ENCODE measurements around the gene JAZF1. TPM values are rescaled to one million over a fixed set of nuclear protein-coding genes. Genes with fewer than 3 reads are reported as not detected.

Gene JAZF1
- total and polyA plus RNA-seq, 4 donors: 5.2 to 16.5 (median 10.7) TPM

- WGBS, 2 donors: 69 to 91% methylated on average over 5 of the region's 5 CpGs
- TF ChIP-seq CTCF (IDR thresholded peaks at IDR 0.05; ENCODE audit: control extremely low read depth, extremely low read depth): no peak
- no peaks in the 10 kb centered on the region for H3K4me1 ChIP-seq (ENCODE audit: control insufficient read depth in 5 of 5, insufficient read depth in 5 of 5, low read length in 5 of 5)
- no peak overlapping the region for H3K9ac ChIP-seq (ENCODE audit: insufficient read depth in 1 of 2, low read length in 2 of 2)
- H3K27ac ChIP-seq (ENCODE audit: low read depth in 1 of 2, low read length in 1 of 2): no peak overlapping the region
- no peaks in the 10 kb centered on the region for H3K9me3 ChIP-seq (ENCODE audit: control insufficient read depth in 4 of 4, insufficient read depth in 3 of 4, low read length in 3 of 4)
- H3K4me3 ChIP-seq: no peak overlapping the region
- H3K36me3 ChIP-seq (ENCODE audit: control insufficient read depth in 4 of 4, insufficient read depth in 4 of 4, low read length in 4 of 4): no peaks in the 10 kb centered on the region
- peaks cover 0 to 4% (median 0%) of the 10 kb centered on the region in 3 donors for H3K27me3 ChIP-seq (ENCODE audit: control insufficient read depth in 3 of 3, insufficient read depth in 3 of 3, low read length in 2 of 3)
- no peak for ATAC-seq (ENCODE audit: insufficient read depth, low FRiP score)
- DNase-seq: no peak
These were observed 23.1 kb upstream of the JAZF1 start for GRCh38 chr7:28203508-28204240.

- Histone ChIP-seq H3K36me3 (ENCODE audit: control insufficient read depth in 4 of 4, insufficient read depth in 4 of 4, low read length in 4 of 4) (no peaks in the 10 kb centered on the region), H3K4me3 (no peak overlapping the region), H3K9ac (ENCODE audit: insufficient read depth in 1 of 2, low read length in 2 of 2) (no peak overlapping the region), H3K27ac (ENCODE audit: low read depth in 1 of 2, low read length in 1 of 2) (no peak overlapping the region), H3K27me3 (ENCODE audit: control insufficient read depth in 3 of 3, insufficient read depth in 3 of 3, low read length in 2 of 3) (no peaks in the 10 kb centered on the region), H3K9me3 (ENCODE audit: control insufficient read depth in 4 of 4, insufficient read depth in 3 of 4, low read length in 3 of 4) (no peaks in the 10 kb centered on the region), H3K4me1 (ENCODE audit: control insufficient read depth in 5 of 5, insufficient read depth in 5 of 5, low read length in 5 of 5) (no peaks in the 10 kb centered on the region)
- ATAC-seq (ENCODE audit: insufficient read depth, low FRiP score): no peak
- WGBS, 2 donors: 95% methylated on average over 9 of the region's 9 CpGs
- DNase-seq: no peak
- no peak for TF ChIP-seq CTCF (IDR thresholded peaks at IDR 0.05; ENCODE audit: control extremely low read depth, extremely low read depth)
These were observed 21.6 kb upstream of the JAZF1 start for GRCh38 chr7:28202222-28202621.

GRCh38 chr7:28201131-28201530, 20.5 kb upstream of the JAZF1 start:
- ATAC-seq (ENCODE audit: insufficient read depth, low FRiP score) (no peak), DNase-seq (no peak)
- Histone ChIP-seq H3K4me3 (no peak overlapping the region), H3K36me3 (ENCODE audit: control insufficient read depth in 4 of 4, insufficient read depth in 4 of 4, low read length in 4 of 4) (no peaks in the 10 kb centered on the region), H3K27me3 (ENCODE audit: control insufficient read depth in 3 of 3, insufficient read depth in 3 of 3, low read length in 2 of 3) (no peaks in the 10 kb centered on the region), H3K4me1 (ENCODE audit: control insufficient read depth in 5 of 5, insufficient read depth in 5 of 5, low read length in 5 of 5) (no peaks in the 10 kb centered on the region), H3K9me3 (ENCODE audit: control insufficient read depth in 4 of 4, insufficient read depth in 3 of 4, low read length in 3 of 4) (no peaks in the 10 kb centered on the region), H3K9ac (ENCODE audit: insufficient read depth in 1 of 2, low read length in 2 of 2) (no peak overlapping the region), H3K27ac (ENCODE audit: low read depth in 1 of 2, low read length in 1 of 2) (no peak overlapping the region)
- TF ChIP-seq CTCF (IDR thresholded peaks at IDR 0.05; ENCODE audit: control extremely low read depth, extremely low read depth): no peak
- 65 to 67% methylated on average over 1 of the region's 1 CpG for WGBS, 2 donors

- H3K36me3 ChIP-seq (ENCODE audit: control insufficient read depth in 4 of 4, insufficient read depth in 4 of 4, low read length in 4 of 4): no peaks in the 10 kb centered on the region
- H3K9me3 ChIP-seq (ENCODE audit: control insufficient read depth in 4 of 4, insufficient read depth in 3 of 4, low read length in 3 of 4): no peaks in the 10 kb centered on the region
- DNase-seq (no peak), ATAC-seq (ENCODE audit: insufficient read depth, low FRiP score) (no peak)
- no peak overlapping the region for H3K9ac ChIP-seq (ENCODE audit: insufficient read depth in 1 of 2, low read length in 2 of 2)
- H3K27me3 ChIP-seq (ENCODE audit: control insufficient read depth in 3 of 3, insufficient read depth in 3 of 3, low read length in 2 of 3): no peaks in the 10 kb centered on the region
- WGBS, 2 donors: 60 to 73% methylated on average over 2 of the region's 2 CpGs
- H3K4me1 ChIP-seq (ENCODE audit: control insufficient read depth in 5 of 5, insufficient read depth in 5 of 5, low read length in 5 of 5): no peaks in the 10 kb centered on the region
- TF ChIP-seq CTCF (IDR thresholded peaks at IDR 0.05; ENCODE audit: control extremely low read depth, extremely low read depth): no peak
- no peak overlapping the region for H3K4me3 ChIP-seq
- no peak overlapping the region for H3K27ac ChIP-seq (ENCODE audit: low read depth in 1 of 2, low read length in 1 of 2)
These were observed 20.0 kb upstream of the JAZF1 start for GRCh38 chr7:28200598-28200997.

All from lung (tissue), 12 donors.